Measurements from ENCODE around the gene NXPH4. TPM values are rescaled to one million over a fixed set of nuclear protein-coding genes. Genes with fewer than 3 reads are reported as not detected.

The NXPH4 gene
- total and polyA plus RNA-seq, 12 donors, result 0.06 to 3.7 (median 0.46) TPM; not detected in 3

DNA sequence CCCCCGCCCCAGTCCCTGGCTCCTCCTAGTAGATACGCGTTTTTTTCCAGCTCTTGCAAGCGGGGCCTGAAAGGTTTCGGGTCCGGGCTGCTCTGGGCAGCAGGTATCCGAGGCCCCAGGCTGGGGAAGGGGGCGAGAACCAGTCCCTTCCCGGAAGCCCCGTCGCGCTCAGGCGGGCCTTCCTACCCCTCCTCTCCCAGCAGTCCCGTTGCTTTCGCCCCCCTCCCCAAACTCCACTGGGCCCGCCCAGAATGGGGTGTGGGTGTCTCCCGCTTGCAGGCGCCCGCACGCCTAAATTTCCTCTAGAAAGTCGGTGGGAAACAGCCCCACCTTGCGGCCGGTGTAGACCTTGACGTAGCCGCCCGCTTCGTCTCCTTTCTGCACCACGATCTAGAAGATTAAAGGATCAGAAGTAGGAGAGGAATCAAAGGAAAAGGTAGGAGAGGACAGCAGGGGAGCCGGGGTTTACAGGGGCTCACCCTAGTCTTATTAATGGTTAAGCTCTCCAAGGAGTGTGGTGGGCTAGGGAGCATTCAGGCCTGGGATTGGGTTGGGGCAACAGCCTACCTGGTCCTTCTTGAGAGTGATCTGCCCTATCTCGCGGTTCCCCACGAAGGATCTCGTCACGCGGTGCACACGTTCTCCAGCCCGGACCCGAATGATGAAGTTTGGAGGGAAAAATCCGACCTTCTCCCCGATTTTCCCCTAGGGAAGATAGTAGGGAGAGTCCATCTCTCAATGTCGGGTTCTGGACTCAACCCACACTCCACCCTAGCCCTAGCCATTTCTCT lies 27.1 kb downstream of the NXPH4 start:
- TF ChIP-seq POLR2A (IDR thresholded peaks at IDR 0.05) (no peak), CTCF (IDR thresholded peaks at IDR 0.05) (peak; percentile 51 to 73 (median 68))
- 7 to 11% (median 9%) methylated on average over 37 to 41 of the region's 41 CpGs for WGBS, 4 donors
- peak; percentile 60 to 90 (median 76) for DNase-seq
- intact Hi-C loops (cut with DNase I), result loop anchor here (2.0 to 5.0 kb wide), 2 partner anchors 31 to 36 kb away; no protein-coding TSS in a partner anchor
- H3K9me3 ChIP-seq (replicated peaks in 1 of 3), result no peaks in the 10 kb centered on the region
- H3K27ac ChIP-seq, result no peak overlapping the region
- H3K4me3 ChIP-seq, result peak overlapping the region in 1 of 4 donors; percentile 45
- H3K36me3 ChIP-seq (replicated peaks in 1 of 2), result no peaks in the 10 kb centered on the region
- H3K4me1 ChIP-seq (replicated peaks in 1 of 2), result peaks cover 30 to 41% of the 10 kb centered on the region in 2 donors
- H3K27me3 ChIP-seq, result peaks cover 30% of the 10 kb centered on the region

DNA sequence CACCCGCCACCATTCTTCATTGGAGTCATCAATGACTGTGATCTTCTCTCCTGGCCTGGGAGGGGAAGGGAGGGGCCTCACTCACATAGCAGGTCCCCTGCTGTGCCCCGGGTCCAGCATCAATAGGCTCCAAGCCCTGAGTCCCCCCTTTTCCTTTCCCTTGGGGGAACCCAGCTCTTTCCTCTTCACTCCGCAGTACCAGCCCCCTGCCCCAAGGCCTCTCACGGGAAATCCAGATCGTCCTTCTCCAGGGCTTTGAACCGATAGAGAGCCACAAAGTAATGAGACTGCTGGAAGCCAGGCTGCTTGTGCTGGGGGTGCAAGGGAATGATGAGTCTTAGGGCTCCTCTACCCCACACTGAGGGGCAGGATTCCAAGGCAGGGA lies 27.7 kb downstream of the NXPH4 start:
- H3K4me1 ChIP-seq (replicated peaks in 1 of 2), result peaks cover 29 to 37% of the 10 kb centered on the region in 2 donors
- H3K27me3 ChIP-seq, result peaks cover 30% of the 10 kb centered on the region
- no peak for DNase-seq
- no peaks in the 10 kb centered on the region for H3K9me3 ChIP-seq (replicated peaks in 1 of 3)
- no peak for TF ChIP-seq POLR2A (IDR thresholded peaks at IDR 0.05)
- TF ChIP-seq CTCF (IDR thresholded peaks at IDR 0.05), result no peak
- no peaks in the 10 kb centered on the region for H3K36me3 ChIP-seq (replicated peaks in 1 of 2)
- 55 to 68% (median 64%) methylated on average over 6 of the region's 6 CpGs for WGBS, 4 donors
- intact Hi-C loops (cut with DNase I), result loop anchor here in 1 of 2 donors (5.0 kb wide), 1 partner anchor 37 kb away; no protein-coding TSS in a partner anchor
- H3K4me3 ChIP-seq, result no peak overlapping the region
- no peak overlapping the region for H3K27ac ChIP-seq

- no peak for TF ChIP-seq CTCF (IDR thresholded peaks at IDR 0.05)
- TF ChIP-seq POLR2A (IDR thresholded peaks at IDR 0.05), result no peak
- DNase-seq, result no peak
- Histone ChIP-seq H3K27ac (no peak overlapping the region), H3K9me3 (replicated peaks in 1 of 3) (no peaks in the 10 kb centered on the region), H3K27me3 (peaks cover 13% of the 10 kb centered on the region), H3K4me1 (replicated peaks in 1 of 2) (peaks cover 15 to 20% of the 10 kb centered on the region in 2 donors), H3K4me3 (no peak overlapping the region), H3K36me3 (replicated peaks in 1 of 2) (no peaks in the 10 kb centered on the region)
- 85 to 100% (median 98%) methylated on average over 1 of the region's 1 CpG for WGBS, 4 donors
- intact Hi-C loops (cut with DNase I), result no loop called here
Measured at GRCh38 chr12:57247041-57247440, 30.4 kb downstream of the NXPH4 start.

DNA sequence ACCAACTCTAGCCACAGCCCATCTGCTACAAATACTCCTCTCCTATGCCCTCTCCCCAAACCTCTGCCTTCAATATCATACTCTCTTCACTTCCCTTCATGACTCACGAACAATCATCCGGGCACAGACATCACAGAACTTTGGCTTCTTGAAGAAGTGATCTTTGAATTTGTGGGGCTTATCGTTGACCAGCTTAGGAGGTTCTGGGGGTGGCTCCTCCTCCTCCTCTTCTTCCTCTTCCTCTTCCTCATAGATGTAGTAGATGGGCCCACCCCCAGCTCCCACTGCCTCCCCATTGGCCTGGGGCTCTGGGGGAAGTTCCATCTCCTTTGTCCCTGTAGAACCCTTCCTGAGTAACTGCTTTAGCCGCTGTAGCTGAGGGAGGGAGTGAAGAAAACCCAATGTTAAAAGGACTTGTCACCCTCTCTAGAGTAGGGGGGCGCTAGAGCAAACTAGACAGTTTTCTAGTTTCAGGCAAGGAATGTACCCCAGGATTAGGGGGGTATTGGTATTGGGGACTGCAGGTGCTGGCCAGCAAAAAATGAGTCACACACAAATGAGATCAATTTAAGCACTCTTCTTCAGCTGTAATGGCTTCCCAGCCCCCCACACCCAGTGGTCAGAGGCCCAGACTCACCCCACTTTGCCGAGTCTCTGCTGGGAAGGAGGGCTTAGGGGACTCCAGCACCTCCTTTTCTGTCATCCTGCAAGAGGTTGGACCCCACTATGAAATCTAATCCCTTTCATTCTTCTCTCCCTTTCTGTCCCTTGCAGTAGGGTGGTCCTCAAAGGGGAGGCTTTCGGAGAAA lies 32.5 kb downstream of the NXPH4 start:
- H3K27ac ChIP-seq, result no peak overlapping the region
- no peak overlapping the region for H3K4me3 ChIP-seq
- no peaks in the 10 kb centered on the region for H3K36me3 ChIP-seq (replicated peaks in 1 of 2)
- 71 to 77% (median 73%) methylated on average over 7 of the region's 7 CpGs for WGBS, 4 donors
- no peaks in the 10 kb centered on the region for H3K9me3 ChIP-seq (replicated peaks in 1 of 3)
- H3K4me1 ChIP-seq (replicated peaks in 1 of 2), result no peaks in the 10 kb centered on the region
- no peak for DNase-seq
- intact Hi-C loops (cut with DNase I), result no loop called here
- no peaks in the 10 kb centered on the region for H3K27me3 ChIP-seq
- TF ChIP-seq CTCF (IDR thresholded peaks at IDR 0.05) (no peak), POLR2A (IDR thresholded peaks at IDR 0.05) (no peak)

Measured in adrenal gland (tissue), 12 donors.